ENCODE results near the gene SEMA3C.

Gene SEMA3C

GRCh38 chr7:80781561-80781979 is 137.3 kb downstream of the SEMA3C start (continued):
- no peak for TF ChIP-seq ZSCAN5A (tag by site-specific recombination; IDR thresholded peaks at IDR 0.05)
- no peak for TF ChIP-seq ZNF747 (tag by site-specific recombination; IDR thresholded peaks at IDR 0.05)
- no peak for TF ChIP-seq KLF17 (tag by site-specific recombination; IDR thresholded peaks at IDR 0.05)
- peak; percentile 70 for TF ChIP-seq FEZF1 (tag by site-specific recombination; IDR thresholded peaks at IDR 0.05)
- TF ChIP-seq OSR2 (tag by site-specific recombination; IDR thresholded peaks at IDR 0.05), result peak; percentile 81
- peak; percentile 85 for TF ChIP-seq HOXD13 (CRISPR knock-in tag; IDR thresholded peaks at IDR 0.05; ENCODE audit: borderline replicate concordance)
- no peak for TF ChIP-seq REPIN1 (tag by site-specific recombination; IDR thresholded peaks at IDR 0.05; ENCODE audit: low read depth)
- peak; percentile 27; the same call in 1 of the 2 replicates for TF ChIP-seq ZNF366 (tag by site-specific recombination; conservative IDR thresholded peaks at IDR 0.05)
- peak; percentile 65; the same call in 1 of the 2 replicates for TF ChIP-seq ZXDB (tag by site-specific recombination; IDR thresholded peaks at IDR 0.05)
- TF ChIP-seq YY1 (tag by site-specific recombination; IDR thresholded peaks at IDR 0.05), result no peak
- no peak for TF ChIP-seq ZNF624 (tag by site-specific recombination; IDR thresholded peaks at IDR 0.05)
- no peak for TF ChIP-seq ZBTB49 (tag by site-specific recombination; IDR thresholded peaks at IDR 0.05; ENCODE audit: low read depth)
- 0 out of 2 replicates have a peak, but pooled peaks have one; percentile 56 for TF ChIP-seq ZNF660 (tag by site-specific recombination; IDR thresholded peaks at IDR 0.05)
- no peak for TF ChIP-seq ZNF211 (tag by site-specific recombination; IDR thresholded peaks at IDR 0.05; ENCODE audit: low read depth)
- no peak for TF ChIP-seq ELK4 (IDR thresholded peaks at IDR 0.05; ENCODE audit: borderline replicate concordance, low read depth, low read length)
- TF ChIP-seq ZEB2 (tag by site-specific recombination; IDR thresholded peaks at IDR 0.05), result peak; percentile 54
- no peak for TF ChIP-seq BCL6B (tag by site-specific recombination; IDR thresholded peaks at IDR 0.05)
- 0 out of 2 replicates have a peak, but pooled peaks have one; percentile 27 for TF ChIP-seq HIC1 (tag by site-specific recombination; IDR thresholded peaks at IDR 0.05)
- TF ChIP-seq ZNF792 (tag by site-specific recombination; IDR thresholded peaks at IDR 0.05), result no peak
- no peak for TF ChIP-seq ZNF324 (tag by site-specific recombination; IDR thresholded peaks at IDR 0.05)
- 0 out of 2 replicates have a peak, but pooled peaks have one; percentile 18 for TF ChIP-seq MZF1 (tag by site-specific recombination; IDR thresholded peaks at IDR 0.05; ENCODE audit: borderline replicate concordance)
- TF ChIP-seq ZNF664 (tag by site-specific recombination; IDR thresholded peaks at IDR 0.05), result no peak
- peak; percentile 85 for TF ChIP-seq ZNF843 (tag by site-specific recombination; IDR thresholded peaks at IDR 0.05)
